HL-60/S4 (cell line): ENCODE measurements around the gene DDR2.
"Not testable (repeated sequence)": the region's sequence is repeated elsewhere in the genome, so short reads cannot be mapped to it uniquely, and the experiment has no call there.

Experiments
- in situ Hi-C: fragments of 300-500 bp; cut with MboI; formaldehyde crosslinking; loops from 2 replicates; pipeline ENCODE4 v1.14.3; 2022; ENCODE audit warnings: low sequenced_read_pairs

Gene DDR2

DNA sequence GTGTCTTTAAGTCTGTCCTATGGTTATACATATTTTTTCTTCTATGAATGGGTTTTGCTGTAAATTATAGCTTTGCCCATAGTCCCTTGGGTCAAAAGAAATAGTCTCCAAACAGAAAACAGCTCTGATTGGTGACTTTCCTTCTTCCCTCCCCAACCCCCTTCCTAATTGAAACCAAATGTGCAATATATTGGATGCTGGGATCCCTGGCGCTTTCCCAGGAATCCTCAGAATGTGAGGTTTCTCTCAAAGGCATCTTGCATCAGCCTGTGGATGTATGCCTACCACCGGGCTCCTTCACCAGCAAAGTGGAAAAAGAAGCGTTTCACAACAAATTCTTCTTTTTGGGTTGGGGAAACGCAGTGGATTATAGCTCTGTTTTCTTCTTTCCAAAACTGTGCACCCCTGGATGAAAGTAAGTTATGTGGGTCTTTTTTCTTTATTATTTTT, at the start of gene DDR2:
TSS of gene DDR2 (plus strand) at position 248 of the 450 bp plus-strand sequence. CDS start 86,600 bp downstream, outside the sequence.
- in situ Hi-C loops: loop anchor here (25.0 kb wide), 1 partner anchor 270 kb away; no protein-coding TSS in a partner anchor

DNA sequence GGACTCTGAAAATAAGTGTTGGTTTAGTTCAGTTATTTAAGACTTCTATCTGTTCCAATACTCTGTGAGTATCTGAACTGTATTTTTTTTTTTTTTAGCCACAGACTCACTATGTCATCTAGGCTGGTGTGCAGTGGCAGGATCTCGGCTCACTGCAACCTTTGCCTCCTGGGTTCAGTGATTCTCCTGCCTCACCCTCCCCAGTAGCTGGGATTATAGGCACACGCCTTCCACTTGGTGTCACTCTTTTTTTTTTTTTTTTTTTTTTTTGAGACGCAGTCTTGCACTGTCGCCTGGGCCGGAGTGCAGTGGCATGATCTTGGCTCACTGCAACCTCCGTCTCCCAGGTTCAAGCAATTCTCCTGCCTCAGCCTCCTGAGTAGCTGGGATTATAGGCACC, 49.4 kb upstream of the DDR2 start:
- in situ Hi-C loops: not testable (repeated sequence)

DNA sequence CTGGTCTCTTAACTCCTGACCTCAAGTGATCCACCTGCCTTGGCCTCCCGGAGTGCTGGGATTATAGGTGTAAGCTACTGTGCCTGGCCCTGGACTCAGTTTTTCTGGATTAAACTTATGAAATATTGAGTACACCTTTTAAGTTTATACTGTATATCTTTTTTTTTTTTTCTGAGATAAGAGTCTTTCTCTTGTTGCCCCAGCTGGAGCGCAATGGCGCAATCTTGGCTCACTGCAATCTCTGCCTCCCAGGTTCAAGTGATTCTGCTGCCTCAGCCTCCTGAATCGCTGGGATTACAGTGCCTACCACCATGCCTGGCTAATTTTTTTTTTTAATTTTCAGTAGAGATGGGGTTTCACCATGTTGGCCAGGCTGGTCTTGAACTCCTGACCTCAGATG, 47.2 kb upstream of the DDR2 start:
- in situ Hi-C loops: not testable (repeated sequence)

DNA sequence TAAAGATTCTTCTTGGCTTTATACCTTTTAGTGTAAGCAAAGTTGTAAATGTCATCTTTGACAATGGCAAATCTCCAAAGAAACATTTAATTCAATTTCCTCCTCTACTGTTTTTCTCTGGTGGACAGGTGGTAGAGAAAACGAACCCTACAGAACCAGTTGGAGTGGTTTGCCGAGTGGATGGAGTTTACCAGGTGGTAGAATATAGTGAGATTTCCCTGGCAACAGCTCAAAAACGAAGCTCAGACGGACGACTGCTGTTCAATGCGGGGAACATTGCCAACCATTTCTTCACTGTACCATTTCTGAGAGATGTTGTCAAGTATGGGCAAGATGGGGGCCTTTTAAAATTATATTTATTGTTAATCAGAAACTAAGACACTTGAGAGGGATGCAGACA, 44.9 kb upstream of the DDR2 start:
- in situ Hi-C loops: no loop called here

DNA sequence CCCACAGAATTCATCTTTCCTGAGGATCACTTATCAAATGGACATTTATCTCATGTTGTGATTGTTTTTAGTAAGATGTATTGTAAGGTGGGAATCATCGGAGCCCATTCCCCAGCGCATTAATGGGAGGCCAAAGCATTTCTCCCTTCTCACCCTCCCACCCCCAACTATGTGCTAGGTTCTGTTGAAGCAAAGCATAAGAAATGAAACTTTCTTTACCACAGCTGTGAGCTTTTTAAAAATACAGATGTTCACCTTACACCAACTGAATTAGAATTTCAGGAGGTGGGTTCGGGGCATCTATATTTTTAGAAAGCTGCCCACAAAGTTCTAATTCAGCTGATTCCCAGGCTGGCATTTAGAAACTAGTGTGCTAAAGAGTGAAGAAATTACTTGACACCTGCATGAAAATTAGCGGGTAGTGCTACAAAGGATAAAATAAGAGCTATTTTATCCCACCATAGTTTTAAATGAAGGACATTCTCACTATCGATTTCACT, 44.5 kb upstream of the DDR2 start:
- in situ Hi-C loops: no loop called here

DNA sequence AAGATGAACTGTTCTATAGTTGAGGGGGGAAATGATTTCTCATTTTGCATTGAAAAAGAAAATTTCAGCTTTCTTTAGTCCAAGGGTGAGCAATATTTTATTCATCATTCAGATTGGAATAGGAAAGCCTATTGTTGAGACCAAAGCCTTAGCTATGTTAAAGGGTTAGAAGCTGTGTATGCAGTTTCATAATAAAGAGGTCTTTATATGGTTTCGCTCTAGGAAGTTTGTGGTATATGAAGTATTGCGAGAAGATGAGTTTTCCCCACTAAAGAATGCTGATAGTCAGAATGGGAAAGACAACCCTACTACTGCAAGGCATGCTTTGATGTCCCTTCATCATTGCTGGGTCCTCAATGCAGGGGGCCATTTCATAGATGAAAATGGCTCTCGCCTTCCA, 42.2 kb upstream of the DDR2 start:
- in situ Hi-C loops: no loop called here

DNA sequence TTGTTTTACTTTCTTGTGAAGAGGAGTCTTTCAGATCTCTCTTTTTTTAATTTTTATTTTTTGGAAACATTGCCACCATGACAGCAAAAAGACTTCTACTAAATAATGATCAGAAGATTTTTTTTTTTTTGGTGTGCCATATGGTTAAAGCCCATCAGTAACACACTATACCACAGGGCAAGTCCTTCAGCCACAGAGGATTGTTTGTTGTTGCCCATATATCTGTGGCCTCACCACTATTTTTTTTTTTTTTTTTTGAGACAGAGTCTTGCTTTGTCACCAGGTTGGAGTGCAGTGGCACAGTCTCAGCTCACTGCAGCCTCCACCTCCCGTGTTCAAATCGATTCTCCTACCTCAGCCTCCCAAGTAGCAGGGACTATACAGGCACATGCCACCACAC, 41.6 kb upstream of the DDR2 start:
- in situ Hi-C loops: no loop called here

DNA sequence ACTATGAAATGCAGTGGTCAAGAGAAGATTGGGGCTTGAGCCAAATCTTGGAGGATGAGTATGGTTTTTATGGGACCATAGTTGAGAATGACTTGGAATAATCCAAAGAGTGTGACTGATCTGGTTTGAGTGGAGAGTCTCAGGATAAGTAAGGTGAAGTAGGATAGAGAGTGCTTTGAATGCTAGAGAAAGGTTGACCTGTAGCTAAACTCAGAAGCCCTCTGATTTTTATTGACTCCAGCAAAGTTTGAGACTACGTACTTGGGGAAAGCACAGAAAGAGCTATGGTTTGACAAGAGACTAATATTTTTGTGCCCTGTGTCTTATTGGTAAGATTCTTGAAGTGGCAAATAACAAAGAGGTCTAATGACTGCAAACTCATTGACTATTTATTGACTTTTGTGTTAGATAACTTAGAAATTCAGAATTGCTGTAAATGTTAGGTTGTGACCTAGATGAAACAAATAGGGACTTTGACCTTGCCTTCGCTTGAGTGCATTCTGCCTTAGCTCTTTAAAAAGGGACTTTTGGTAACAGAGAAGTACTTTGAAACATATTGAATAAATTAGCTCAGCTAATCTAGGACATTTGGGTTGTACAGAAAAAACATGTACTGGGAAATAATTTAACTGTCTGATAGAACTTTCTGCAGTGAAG, 35.6 kb upstream of the DDR2 start:
- in situ Hi-C loops: no loop called here

DNA sequence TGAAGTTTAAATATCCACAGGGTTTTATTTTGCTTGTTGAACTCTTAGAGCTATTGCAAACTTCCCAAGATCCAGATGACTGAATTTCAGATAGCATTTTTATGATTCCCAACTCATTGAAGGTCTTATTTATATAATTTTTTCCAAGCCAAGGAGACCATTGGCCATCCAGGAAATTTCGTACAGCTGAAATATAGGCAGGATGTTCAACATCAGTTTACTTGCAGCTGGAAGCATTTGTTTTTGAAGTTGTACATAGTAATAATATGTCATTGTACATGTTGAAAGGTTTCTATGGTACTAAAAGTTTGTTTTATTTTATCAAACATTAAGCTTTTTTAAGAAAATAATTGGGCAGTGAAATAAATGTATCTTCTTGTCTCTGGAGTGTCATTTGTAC, 32.8 kb upstream of the DDR2 start:
- in situ Hi-C loops: no loop called here

DNA sequence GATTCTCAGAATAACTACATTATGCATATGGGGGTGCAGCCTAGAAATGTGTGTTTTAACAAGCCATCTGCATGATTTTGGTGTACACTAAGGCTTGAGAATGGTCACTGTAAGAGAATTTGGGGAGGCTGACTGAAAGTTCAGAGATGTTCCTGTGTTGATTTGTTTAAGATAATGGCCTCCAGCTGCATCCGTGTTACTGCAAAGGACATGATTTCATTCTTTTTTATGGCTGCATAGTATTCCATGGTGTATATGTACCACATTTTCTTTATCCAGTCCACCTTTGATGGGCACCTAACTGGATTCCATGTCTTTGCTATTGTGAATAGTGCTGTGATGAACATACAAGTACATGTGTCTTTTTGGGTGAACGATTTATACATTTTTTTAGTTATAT, 29.1 kb upstream of the DDR2 start:
- in situ Hi-C loops: not testable (repeated sequence)

DNA sequence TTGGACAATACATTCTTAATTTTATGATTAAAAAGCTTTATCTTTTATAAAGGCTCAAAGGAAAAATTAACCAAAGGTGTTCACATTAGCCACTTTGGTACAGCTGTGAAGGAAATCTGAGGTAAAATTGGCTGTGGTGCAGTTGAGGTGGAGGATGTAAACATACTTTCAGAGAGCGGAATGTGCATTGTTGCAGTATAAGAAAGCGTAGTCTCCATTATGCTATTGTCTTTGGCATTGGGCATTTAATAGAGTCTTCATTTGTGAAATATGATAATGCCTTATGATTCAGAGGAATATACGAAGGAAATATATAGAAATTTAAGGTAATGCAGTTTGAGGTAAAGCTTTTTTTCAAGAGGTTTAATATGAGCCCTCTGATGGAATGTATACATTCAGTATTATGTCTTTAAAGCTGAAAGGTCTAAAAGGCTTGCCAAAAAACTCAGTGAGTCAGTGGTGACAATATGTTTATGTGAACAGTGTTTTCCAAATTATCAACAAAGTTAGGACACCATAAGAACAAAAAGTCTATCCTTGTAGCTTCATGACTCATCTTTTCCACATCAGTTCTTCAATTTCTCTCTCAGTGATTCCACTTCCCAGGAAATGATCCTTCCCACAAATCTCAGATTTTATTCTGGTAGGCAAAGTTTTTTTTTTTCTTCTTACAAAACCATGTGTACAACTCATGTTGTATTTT, 26.9 kb upstream of the DDR2 start:
- in situ Hi-C loops: no loop called here

DNA sequence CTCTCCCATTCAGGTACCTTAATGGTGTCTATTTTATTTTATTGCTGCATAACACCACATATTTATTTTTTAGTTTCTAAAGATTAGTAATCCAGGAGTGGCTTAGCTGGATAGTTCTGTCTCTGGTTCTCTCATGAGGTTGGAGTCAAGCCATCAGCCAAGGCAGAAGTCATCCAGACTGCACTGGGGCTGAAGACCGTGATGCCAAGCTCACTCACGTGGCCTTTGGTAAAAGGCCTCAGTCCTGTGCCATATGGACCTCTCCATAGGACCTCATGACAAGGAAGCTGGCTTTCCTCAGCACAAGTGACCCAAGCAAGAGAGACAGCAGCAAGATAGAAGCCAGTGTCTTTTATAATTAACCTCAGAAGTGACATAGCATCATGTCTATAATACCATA, 23.0 kb upstream of the DDR2 start:
- in situ Hi-C loops: no loop called here

DNA sequence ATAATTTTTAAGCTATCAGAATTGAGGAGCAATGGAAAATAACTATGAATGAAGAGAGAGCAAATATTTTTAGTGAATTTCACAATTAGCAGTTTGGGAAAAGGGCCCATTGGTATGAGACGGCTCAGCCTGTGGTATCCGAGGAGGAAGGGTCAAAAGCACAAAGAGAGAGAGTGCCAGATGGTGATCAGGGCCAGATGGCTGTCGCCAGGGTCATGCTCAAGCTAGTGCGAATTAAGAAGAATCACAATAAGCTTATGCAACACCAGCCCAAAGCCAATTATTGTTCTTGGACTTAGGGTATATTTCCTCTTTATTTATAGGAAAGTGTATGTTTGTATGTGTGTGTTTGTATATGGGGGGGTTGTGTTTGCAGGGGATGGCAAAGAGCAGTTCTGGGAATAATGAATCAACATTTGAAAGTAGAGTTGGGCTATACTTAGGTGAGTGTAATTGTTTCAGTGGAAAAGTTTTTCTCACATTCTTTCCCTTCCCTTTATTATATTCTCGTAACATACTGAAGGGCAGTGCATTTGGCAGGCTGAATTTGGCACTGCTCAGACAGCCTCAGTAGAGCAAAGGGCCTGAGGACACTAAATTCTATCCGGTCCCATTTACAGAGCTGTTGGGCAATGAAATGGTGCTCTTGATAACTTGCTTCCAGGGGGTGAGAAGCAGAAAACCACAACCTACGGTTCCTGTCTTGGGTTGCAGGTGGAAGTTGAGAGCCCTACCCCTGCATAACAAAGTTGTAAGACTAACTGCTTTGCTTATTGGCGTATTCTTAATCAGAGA, 19.5 kb upstream of the DDR2 start:
- in situ Hi-C loops: no loop called here

DNA sequence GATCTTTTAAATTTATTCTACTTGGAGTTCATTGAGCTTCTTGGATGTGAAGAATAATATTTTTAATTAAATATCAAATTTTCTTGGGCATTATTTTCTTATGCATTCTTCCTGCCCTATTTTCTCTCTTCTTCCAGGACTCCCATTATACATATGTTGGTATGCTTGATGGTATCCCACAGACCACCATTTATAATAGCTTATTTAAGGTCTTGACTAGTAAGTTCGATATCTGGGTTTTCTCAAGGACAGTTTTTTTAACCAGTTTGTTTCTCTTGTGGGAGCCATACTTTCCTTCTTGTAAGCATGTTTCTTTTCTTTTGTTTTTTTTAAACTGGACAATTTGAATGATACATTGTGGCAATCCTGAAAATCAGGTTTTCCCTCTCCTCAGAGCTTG, 15.4 kb upstream of the DDR2 start:
- in situ Hi-C loops: no loop called here

DNA sequence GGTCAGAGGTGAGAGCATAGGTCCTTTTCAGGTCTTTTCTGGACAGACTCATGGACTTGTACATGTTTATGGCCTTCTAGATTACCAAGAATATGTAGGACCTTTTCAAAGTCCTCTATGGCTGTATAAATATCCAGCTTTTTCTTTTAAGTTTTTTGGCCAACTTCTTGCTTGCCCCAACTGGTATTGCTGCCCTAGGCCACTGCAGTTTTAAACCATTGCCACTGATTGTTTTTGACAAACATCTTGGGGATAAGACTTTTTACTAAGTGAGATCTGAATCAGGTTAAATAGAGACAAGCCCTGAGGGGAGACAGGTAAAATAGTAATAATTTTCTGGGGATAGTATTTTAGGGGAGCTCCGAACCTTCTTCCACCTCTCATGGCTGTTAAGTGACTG, 14.8 kb upstream of the DDR2 start:
- in situ Hi-C loops: no loop called here

DNA sequence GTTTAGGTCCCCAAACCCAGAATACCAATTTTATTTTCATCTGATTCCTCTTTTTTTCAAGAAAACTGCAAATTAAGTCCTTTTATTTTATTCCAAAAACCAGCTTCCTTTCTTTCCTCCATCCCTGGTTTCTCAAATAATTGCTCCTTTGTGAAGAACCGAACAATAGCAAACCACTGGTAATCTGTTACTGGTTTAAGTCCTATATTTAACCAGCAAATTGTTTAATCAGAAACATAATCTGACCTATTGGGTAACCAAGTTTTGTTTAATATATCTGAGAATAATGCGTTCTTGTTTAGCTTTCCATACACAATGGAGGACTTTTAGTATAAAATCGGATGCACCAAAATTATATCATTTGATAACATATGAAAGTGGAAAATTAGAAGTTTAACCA, 13.2 kb upstream of the DDR2 start:
- in situ Hi-C loops: no loop called here

DNA sequence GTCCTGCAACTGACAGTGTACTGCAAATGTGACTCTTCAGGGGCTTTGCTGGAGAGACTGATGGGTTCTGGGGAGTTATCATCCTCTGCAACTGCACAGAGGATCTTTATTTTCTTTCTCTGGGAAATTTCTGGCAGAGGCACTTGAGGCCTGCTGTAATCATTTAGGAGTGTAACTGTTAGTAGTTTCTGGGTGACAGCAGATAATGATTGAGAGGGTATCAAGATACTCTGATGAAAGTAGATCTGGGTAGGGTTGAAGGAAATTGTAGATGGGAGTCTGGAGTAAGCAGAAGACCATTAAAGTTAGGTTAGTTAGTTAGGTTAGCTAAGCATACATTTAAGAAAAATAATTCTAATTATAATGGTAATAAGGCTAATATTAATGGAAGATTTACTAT, 11.0 kb upstream of the DDR2 start:
- in situ Hi-C loops: no loop called here

DNA sequence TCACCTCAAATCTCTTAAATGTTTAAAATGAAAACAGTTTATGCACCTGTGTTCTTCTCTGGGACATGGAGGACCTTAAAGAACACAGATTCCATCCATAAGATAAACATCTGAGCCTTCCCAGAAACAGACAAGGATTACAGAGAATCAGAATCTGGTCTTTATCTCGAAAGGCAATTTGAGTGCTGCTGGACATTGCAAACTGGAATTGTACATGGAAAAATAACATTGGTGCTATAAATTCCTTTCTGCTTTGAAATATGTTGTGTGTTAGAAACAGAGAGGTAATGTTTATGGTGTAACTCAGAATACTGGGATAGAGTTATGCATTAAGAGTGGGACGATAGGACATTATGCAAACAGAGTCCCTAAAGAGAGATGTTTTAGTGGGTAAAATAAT, 6.6 kb upstream of the DDR2 start:
- in situ Hi-C loops: loop anchor here (25.0 kb wide), 1 partner anchor 263 kb away; no protein-coding TSS in a partner anchor

DNA sequence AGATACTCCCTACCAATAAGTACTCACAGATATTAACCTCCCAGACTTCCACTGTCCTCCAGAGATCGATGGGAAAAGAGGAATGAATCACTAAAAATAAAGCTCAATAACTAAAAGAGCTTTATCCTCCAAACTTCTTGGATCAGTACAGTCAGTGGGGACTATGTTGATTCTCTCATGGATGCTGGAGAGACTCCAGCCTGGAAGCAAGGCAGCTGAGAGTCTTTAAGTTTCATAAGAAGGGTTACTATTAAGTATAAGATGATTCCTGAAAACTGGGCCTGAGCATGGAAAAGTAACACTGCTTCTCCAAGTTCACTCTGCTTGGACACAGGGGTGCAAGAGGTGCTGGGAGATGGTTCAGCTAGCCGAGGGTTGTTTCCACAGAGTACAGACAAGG, 6.2 kb upstream of the DDR2 start:
- in situ Hi-C loops: loop anchor here (25.0 kb wide), 1 partner anchor 264 kb away; no protein-coding TSS in a partner anchor

DNA sequence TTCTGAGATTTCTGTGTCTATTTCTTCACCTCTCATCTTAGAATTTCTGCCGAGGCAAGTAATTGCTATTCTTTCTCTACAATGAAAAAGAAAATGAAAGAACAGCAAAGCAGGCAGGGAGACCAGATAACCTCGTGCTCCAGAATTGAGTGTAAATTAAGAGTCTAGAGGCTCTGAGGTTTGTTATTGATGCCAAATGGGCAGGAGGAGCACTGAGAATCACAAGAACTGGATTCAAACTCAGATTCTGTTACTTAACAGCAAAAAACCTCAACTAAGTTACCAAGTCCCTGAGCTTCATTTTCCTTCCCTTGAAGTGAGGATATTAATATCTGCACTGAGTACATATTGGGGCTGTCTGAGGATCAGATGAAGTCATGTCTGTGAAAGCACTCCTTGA, 5.5 kb upstream of the DDR2 start:
- in situ Hi-C loops: loop anchor here (25.0 kb wide), 1 partner anchor 264 kb away; no protein-coding TSS in a partner anchor

DNA sequence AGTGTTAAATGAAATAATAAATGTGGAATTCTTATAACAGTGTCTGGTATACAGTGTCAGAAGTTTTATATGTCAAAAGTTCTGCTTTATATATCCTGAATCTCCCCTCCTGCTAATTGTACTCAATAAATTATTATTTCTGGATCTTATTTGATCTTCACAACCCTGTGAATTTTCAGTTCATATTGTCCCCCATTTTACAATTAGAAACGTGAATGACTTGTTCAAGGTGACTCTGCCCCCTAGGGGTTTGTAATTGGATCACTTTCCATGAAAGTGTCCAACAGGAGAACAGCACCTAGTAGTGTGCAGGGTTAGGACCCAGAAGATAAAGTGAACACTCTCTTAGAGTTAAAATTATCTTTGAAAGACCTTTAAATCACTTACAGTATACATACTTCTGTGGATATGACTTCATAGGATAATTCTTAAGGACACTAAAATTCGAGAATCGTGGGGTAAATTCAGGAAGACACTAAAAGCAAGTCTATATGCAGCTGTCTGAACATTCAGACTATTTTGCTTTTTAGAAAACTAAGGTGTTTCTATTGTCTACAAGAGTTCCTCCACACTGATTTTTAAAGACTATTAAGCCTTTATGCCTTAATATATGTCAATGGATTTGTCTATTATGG, 4.5 kb upstream of the DDR2 start:
- in situ Hi-C loops: loop anchor here (25.0 kb wide), 1 partner anchor 265 kb away; no protein-coding TSS in a partner anchor
